GM19043 (cell line): ENCODE data around the gene GTSE1.

Experiments
- ATAC-seq: cut with Tn5 transposase; IDR thresholded peaks from one replicate; pipeline ENCODE4 v1.9.1; 2021; ENCODE audit warnings: low read depth; ENCODE audit not compliant: unreplicated experiment

GTSE1 gene

DNA sequence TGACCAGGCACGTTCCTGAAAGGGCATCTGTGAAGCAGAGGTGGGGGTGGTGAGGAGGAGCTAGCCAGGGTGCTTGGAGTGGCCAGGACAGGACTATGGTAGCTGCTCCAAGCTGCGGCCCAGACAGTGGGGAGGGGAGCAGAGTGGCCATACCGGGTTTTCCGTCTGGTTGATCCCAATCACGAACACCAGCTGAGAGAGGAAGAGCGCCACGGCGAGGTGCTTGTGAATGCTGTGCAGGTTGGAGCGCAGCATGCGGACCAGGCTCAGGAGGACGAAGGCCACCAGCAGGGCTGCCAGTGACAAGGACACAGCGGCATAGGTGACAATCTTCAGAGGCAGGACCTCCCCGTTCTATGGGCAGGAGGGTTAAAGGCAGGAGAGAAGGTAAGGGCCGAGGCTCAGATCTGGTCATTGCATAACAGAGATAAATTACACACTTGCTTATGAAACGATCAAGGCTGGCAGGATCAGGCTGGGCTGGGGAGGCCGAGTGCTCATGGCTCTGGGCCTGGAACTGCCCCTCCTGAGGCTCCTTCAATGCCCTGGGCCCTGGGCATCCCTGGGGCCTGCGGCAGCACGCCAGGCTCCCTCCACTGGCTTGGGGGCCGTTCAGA lies 80.3 kb downstream of the GTSE1 start:
- ATAC-seq: no peak

DNA sequence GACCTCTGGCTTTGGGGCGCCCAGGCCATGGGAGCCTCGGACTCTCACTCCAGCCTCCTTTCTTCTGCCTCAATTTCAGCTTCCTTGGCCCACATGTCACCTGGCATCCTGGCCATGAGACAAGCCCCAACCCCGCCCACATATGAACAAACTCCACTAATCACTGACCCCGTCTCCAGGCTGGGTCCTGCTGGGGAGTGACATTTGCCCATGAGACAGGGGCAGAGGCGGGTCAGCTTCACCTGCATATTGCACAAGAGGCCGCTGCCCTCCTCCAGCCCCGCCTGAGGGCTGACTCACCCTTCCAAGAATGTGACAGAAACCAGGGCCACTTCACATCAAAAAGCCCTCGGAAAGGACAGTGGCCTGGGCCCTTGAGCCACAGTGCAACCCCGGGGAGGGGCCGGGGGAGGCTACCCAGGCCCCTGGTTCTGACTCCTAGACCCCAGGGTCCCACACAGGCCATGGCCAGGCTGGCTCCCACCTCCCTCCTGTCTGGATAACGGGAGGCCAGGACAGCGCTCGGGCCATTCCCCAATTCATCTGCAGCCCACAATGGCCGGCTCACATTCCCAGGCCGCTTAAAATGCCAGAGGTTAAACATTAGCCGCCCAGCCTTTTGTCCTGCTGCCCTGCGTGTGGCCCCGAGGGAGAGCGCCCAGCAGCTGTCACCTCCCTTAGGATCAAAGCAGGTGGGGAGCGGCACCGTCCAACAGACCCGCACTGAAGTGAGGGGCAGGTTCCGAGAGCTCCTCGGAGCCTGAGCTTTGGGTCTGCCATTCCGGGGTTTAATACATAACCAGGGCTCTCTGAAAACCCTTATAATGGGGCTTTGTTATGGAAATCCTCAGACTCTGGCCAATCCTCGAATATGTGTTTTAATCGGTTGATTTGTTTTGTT lies 81.1 kb downstream of the GTSE1 start:
- ATAC-seq: no peak

DNA sequence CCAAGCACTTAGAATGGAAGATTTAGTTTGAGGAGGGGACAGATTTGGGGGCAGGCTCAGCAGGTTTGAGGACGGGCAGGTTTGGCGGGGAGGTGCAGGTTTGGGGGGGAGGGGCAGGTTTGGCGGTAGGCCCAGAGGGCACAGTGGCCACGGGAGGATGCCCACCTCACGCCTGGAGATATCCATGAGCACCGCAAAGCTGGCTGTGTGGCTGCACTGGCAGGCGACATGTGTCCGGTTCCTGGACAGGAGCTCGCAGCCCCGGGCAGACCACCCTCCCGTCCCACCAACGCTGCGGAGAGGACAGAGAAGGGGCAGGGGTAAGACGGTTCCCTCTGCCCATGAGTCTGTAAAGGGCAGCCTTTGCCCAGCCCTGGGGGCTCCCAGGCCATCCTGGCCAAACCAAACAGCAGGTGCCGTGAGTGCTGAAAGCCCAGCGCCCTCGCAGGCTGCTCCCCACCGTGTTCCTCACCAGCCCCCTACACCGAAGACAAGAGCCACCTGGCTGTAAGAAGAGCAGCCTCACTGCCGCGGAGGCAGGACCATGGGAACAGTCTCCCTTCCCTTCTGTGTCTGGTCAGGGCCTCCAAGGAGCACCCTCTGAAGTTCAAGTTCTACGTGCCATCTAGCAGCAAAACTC lies 81.9 kb downstream of the GTSE1 start:
- ATAC-seq: no peak

DNA sequence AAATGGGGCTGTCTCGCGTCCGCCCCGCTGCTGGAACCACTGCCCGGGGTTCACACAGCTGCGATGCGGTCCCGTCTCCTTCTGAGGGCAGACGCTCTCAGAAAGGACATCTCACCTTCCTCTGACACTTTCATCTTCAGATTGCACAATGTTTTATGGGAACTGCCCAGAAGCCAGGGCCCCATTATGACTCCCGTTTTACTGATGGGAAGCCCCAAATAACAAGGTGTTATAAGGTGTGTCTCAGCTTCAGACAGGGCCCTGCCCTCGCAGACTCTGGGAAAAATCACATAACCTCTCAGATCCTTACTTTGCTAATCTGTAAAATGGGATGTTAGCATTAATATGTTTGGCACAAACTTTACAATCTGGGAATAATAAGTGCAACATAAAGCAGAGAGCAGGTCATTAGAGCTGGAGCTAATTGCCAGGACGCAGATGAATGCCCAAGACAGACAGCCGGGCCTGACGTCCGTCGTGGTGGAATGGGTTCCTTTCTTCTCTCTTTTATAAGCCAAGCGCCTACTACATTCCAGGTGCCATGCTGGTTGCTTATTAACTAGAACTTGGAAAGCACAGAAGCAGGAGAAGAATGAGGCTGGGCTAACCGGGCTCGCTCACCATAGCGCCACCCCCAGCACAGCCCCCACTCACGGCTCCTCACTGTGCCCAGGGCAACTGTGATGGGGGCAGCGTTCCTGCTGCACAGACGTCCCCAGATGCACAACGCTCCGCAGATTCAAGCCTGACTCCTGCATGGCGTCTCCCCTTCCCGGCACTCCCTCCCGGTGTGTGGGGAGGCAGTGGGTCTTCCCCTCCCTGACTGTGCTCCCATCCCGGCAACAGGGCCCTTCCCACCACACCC lies 82.6 kb downstream of the GTSE1 start:
- no peak for ATAC-seq

DNA sequence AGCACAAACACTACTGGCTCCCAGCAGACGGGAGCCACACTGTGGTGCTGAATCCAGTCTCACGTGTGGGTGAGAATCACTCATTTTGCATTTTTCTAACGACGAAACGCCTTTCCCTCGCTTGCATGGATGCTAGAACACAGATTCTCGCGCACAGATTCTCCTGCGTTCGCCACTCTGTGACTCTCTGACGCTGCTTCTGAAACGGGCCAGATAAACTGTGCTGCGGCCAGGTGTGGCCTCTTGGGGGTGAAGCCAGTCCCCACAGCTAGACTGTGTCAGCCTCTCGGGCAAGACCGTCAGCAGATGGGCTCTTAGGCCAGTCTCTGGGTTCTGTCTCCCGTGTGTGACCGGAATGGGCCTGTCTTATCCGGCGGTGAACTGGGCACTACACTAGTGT lies 83.4 kb downstream of the GTSE1 start:
- no peak for ATAC-seq
